C4-2B (cell line): Measurements from ENCODE around the gene RALB.

Source experiments
- CTCF ChIP-seq: fragments of 450-650 bp; conservative IDR thresholded peaks from 2 replicates; pipeline ENCODE4 v1.5.1; 2017; ENCODE audit warnings: mild to moderate bottlenecking
- ZFX ChIP-seq: fragments of 450-650 bp; IDR thresholded peaks from 2 replicates; pipeline ENCODE4 v1.6.1; 2017

- no peak for TF ChIP-seq CTCF
- TF ChIP-seq ZFX: no peak
These were observed 89.3 kb downstream of the RALB start for GRCh38 chr2:120341977-120342376.
